HG03045 (cell line): ENCODE measurements around the gene GRM5.
"Not testable (repeated sequence)": the region's sequence is repeated elsewhere in the genome, so short reads cannot be mapped to it uniquely, and the experiment has no call there.

Experiments used
- ATAC-seq: cut with Tn5 transposase; IDR thresholded peaks from one replicate; pipeline ENCODE4 v1.9.1; 2021; ENCODE audit warnings: mild to moderate bottlenecking, moderate library complexity; ENCODE audit not compliant: unreplicated experiment

GRM5 gene

DNA sequence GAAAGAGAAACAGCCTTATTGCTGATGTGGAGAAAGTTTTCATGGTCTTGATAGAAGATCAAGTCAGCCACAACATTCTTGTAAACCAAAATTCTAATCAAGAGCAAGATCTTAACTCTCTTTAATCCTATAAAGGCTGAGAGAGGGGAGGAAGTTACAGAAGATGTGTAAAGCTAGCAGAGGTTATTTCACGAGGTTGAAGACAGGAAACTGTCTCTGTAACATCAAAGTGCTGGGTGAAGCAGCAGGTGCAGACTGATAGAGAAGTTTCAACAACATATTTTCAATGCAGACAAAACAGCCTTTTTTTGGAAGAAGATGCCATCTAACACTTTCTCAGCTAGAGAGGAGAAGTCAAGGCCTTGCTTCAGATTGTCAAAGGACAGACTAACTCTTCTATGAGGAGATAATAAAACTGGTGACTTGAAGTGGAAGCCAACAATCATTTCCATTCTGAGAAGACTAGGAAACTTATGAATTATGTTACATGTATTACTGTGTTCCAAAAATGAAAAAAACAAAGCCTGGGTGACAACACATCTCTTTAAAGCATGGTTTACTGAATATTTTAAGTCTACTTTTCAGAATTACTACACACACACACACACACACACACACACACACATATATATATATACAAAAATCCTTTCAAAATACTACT is 221.9 kb downstream of the GRM5 start:
- not testable (repeated sequence) for ATAC-seq

DNA sequence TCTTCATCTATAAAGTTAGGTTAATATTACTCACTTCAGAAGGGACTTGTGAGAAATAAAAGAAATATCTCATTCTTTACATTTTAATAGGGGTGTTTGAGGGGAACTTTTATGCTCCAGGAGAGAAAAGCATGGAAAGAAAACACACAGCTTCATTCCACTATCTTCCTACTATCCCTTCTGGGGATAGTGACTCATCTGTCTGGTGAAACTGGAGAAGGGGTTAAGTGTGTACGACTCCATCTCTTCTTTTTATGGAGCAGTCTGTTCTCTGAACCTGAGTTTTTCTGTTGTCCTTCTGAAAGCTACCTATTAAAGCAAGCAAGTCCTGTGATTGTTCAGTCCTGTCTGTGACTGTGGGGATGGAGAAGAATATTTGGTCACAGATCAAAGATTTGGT is 227.6 kb downstream of the GRM5 start:
- ATAC-seq = not testable (repeated sequence)

DNA sequence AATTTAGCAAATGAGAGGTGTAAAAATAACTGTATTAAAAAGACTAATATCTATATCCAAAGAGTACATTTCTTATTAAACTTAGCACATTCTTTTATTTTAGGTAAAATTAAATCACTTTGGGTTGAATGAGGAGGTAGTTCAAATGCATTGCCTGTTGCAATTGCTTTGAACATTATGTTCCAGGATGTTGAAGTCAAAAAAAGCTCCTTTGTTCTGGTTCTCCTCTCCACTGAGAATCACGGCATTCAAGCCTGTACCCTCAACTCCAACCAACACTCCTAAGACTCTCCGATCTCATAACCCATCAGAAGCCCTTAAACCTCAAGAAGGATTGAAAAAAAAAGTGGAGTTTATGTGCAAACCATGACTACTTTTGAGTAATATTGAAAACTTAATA is 230.1 kb downstream of the GRM5 start:
- ATAC-seq = not testable (repeated sequence)

DNA sequence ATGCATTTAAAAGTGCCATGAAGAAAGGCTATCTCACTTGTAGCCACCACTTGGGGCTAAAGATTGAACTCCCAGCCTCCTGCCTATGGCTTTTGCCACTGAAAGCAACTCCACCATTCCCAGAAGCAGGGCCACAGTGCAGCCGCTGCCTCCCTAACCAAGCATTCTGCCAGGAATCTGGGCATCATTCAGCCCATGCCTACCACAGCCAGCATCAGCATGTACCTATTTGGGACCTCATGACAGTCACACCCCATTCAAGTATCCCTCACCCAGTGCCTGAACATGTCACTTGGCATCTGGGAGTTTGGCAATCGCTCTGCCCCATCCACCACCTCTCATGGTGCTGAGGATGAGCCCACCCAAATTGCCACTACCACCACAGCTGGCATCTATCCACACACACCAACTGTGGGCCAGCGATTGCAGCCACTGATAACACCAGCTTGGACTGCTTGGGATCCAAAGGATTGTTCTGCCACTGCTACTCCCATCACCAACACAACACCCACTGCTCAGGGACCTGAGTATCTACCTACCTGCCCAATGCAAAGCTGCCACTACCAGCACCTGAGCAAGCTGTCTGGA is 234.4 kb downstream of the GRM5 start:
- ATAC-seq = no peak

DNA sequence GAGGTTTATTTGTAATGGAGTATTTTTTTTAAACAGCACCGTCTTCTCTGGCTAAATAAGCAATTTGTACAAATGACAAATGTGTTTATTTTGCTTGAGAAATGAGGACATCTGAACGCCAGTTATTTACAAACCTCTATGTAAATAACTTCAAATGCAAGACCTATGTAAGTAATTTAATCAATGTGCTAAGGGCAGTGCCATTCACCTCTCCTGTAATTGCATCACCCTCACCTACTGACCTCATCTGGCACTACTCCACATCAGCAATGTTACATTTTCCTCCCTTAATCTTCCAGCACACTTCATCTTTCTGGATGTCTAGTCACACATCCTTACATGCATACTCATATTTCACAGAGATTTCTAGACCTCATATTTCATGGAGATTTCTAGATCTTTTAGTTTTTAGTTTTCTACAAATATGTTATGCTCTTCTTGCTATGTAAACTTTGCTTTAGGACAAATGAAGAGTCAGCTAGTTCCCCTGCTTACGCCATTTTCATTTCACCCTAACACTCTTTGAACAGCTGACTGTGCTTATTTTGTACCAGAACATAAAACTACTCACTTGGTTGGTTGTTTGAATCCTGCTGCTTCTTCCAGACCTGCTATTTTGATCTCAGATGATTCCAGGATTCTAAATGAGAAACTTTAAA is 238.6 kb downstream of the GRM5 start:
- no peak for ATAC-seq

DNA sequence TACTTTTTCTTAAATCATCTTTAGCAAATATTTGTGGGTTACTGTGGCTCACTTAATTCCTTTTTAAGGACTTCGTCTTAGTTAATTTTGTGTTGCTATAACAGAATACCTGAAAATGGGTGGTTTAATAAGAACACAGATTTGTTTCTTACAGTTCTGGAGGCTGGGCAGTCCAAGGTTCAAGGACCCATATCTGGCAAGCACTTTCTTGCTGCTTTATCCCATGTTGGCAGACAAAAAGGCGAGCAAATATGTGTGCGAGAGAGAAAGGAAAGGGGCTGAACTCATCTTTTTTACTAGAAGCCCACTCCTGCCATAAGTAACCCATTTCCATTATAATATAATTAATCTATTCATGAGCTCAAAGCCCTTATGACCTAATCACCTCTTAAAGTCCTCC is 246.2 kb downstream of the GRM5 start:
- no peak for ATAC-seq

DNA sequence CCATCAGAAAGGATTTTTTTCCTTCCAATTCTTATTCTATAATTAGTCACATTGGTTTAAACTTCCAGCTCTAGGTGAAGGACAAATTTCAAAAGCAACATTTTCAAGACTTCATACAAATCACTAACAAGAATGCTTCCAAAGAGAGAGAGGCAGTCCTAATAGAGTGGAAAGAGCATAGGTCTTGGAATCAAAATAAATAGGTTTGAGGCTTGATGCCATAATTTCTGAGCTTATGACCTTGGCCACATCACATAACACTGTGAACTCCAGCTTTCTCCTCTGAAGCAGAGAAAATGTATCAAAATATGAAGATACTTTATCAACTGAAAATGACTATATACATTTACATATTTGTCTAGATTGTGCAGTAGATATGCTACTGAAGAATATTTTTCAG is 246.8 kb downstream of the GRM5 start:
- ATAC-seq = no peak

DNA sequence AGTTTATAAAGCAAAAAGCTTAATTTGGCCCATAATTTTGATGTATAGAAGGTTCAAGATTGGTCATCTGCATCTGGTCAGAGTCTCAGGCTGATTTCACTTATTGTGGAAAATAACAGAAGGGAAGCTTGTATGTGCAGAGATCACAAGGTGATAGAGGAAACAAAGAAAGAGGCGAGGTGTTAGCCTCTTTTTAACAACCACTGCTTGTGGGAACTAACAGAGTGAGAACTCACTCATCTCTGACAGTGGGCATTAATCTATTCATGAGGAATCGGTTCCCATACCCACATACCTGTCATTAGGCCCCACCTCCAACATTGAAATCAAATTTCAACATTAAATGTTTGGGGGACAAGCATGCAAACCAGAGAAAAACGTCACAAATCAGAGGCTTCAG is 250.3 kb downstream of the GRM5 start:
- ATAC-seq = no peak

DNA sequence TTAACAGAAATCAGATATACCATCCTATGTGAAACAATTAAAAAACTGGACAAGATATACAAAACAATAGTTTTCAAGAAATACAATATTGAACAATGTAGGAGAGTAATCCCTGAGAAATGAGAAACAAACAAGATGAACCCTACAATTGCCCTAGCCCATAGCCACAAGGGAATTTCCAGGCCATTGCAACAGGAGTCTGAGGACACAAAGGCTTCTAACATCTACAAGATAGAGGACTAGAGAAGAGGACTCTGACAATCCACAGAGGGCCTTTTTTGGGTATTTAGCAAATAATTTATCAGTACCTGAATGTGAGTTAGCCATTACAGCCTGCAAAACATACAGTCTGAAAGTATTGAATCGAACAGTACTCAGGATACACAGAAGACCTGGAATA is 251.7 kb downstream of the GRM5 start:
- ATAC-seq = no peak

DNA sequence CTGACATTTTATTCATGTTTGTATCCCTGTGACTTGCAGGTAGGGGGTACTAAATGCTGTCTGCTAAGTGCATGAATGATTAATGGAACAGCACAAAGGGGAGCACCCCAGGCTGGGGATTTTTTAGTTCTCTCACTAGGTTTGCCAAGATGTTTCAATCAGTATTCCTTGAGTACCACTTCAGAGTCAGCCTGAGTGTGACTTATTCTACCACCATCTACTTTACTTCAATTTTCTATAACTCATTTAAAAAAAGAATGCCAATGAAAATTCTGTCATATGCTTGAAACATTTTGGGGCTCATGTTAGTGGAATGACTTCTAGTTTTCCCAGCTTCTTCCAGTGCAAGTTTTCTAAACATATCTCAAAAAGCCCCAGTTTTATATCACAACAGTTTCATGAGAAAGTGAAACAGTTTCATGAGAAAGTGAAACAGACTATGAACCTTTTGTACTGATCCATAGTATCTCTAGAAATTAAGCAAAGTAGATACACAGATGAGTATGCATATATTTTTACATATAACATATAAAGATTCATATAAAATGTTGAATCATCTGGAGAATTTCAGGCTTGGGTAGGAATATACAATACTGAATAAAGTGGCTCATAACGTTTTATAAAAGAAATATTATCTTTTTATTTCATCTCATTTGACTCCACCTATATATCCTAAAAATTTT is 252.4 kb downstream of the GRM5 start:
- no peak for ATAC-seq

DNA sequence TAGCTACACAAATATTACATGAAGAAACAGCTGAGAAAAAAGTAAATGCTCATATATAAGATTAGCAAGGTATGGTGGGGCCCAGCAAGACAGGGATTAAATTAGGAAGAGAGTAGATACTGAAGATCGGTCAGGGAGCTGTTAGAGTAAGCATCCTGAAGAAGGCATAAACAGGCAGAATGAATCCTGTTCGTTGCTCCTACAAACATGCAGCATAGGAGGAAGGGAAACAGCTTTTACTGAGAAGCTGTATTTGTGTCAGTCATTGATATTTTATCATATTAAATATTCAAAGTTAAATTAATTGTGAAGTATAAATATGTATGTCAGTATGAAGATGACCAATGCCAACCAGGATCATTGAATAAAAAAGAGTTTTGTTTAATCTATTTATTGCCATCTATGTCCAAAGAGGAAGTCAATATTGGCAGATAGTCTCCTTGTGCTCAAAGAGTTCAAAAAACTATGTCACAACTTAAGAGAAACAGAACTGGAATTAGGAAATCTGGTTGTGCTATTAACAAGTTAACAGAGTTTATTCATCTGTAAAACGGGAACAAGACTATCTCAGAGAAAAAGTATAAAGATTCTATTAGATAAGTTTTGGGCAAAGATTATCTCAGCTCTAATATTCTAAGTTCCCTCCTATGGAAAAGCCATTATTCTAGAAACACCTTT is 255.2 kb downstream of the GRM5 start:
- ATAC-seq = no peak

DNA sequence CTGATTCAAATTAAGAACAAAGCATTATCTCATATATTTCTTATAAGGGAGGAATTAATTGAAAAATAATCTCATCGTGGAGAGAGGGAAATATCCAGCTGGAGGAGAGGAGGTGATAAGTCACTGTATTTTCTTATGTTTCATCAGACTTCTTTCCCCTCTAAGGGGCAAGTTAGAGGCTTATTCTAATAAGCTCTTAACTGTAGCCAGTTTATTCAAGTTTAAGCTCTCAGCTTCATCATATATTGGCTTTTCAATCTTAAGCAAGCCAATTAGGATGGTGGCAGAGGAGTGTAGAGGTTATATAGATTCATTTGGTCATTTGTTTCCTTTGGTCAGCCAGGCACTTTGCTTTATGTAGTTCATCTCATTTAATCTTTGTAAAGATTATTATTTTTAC is 256.7 kb downstream of the GRM5 start:
- ATAC-seq = no peak

DNA sequence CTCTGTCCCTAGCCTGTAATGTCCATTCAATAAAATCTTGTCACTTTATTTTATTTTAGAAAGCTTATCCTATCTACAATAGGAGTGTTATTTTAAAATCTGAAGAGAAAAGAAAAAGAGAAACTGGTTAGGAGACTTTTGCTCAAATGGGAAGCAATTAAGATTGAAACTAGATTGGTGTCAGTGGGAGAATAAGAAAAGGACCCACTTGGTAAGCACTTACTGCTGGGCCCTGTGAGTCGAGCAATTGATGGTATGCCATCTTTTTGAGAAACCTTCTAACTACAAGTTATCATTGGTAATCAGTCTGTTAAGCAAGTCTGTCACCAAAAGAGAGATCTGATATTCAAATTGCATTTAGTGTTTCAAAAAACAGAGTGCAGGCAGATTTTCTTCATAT is 258.4 kb downstream of the GRM5 start:
- ATAC-seq = no peak

DNA sequence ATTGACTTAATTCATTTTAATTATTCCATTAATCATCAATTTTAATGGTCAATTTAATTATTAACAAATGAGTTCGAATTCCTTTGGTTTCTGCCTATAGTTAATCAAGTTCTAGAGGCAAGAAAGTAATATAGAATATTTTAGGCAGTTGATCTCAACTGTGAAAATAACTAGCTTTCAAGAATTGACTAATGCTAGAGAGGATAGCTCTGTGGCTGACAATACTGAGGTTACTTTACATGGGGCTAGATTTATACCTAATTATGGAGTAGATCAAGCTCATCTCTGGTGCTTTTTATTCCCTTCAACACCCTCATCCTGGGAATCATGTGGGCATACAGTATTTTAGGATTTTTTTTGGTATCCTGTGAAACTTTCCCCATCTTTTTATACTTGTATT is 259.4 kb downstream of the GRM5 start:
- no peak for ATAC-seq

DNA sequence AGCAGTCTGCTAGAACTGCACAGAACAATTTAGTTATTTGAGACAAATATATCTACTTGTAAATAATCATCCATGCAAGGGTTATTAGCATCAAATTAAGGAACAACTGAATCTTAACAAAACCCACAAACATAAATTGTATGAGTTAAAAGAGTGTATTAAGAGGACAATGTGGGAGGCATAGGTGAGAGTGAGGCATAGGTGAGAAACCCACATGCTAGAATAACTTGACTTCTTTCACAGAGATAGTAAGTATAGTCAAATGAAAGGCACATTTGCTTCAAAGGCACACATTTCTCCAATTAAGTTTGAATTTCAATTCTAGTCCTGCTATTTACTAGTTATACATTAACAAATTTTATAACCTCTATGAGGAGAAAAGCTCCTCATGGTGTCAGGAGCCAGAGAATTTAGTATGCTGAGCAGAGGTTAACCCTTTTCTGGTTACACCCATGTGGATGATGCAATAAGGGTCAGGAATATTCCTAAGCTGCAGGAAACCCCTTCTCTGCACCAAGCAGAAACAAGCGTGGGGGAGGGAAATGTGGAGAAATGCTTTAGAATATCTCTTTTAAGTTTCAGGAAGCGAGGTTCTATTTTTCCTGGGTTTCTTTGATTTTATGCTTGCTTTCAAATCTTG is 264.2 kb downstream of the GRM5 start:
- no peak for ATAC-seq

DNA sequence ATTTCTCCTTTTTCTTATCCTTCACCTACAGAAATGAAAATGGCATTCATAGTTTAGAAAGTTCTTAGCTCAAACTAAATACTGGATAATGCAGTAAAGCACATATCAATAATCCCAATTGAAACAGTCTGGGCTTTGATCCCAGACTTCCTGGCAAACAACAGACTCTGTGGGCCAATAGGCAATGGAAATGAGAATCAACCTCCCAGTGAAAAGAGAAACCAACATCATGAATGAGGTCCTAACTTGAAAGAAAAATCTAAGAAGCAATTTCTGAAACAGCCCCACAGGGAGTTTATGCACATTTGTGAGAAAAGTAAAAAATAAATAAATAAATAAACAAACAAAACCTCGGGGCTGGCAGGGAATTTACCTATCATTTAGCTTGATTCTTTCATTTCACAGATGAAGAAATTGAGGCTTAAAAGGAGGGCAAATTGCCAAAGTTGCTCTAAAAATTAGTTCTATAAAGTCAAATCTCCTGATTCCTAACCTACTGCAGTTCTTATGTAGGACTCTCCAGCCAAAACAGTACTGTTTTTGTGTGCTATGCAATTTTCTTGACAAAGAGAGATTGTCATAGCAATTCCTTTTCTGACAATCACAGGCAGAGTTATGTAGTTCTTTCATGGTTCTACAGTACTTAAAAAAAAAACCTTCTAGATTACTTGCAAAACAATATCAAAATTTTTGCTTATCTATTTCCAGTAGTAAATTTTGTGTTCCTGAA is 265.8 kb downstream of the GRM5 start:
- no peak for ATAC-seq

DNA sequence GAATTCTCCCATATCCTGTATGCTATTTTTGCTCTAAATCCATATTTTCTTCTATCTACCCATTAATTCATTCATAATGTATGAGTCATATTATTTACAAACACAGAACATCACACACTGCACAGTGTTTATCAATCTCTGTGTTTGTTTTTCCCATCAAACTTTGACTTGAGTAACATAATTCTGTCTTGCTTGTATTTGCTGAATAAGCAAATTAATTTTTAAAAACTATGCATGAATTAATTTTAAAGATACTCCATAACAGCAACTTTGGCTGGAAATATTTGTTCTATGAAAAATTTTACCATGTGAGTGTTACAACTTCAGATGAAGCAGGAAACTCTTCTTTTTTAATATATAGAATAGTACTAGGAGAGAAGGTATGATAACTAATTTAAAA is 275.6 kb downstream of the GRM5 start:
- ATAC-seq = no peak

DNA sequence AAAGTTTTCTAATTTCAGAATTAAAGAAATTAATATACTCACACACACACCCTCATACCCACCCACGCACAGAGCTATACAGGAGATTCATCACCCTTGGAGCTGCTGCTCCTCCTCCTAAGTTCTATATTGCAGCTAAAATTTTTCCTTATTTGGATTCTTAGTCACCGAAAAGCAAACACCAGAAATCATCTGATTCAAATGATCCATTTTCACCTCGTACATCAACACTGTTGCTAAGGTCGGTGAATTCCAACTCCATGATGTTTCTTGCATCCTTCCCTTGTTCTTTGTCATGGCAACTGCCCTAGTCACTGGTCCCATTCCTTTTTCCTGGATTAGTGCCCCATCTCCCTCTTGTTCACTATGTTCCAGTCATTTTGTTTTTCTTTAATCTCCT is 286.2 kb downstream of the GRM5 start:
- ATAC-seq = no peak

DNA sequence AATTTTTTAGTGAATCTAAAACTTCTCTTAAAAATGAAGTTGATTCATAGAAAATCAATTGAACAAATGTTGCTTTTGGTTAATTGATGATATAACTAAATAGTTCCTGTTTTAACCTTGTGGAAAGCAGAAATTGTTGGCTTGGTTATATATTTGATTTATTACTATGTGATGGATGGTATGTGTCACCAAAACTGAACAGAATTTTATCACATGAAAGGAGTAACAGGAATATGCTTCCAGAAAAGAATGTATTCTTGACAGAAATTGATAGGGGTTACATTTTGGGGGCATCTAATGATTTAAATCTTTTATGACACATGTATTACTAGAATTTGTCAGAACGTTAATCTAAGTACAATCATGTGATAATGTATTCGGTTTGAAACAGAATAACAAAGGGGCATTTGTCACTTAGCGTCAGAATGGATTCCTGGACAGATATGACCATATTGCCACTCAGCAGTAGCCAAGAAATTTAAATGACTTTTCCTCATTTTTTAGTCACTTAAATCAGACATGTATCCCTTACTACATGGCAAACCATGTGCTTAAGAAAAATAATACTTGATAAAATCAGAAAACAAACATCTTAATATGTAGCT is 295.2 kb downstream of the GRM5 start:
- ATAC-seq = no peak

DNA sequence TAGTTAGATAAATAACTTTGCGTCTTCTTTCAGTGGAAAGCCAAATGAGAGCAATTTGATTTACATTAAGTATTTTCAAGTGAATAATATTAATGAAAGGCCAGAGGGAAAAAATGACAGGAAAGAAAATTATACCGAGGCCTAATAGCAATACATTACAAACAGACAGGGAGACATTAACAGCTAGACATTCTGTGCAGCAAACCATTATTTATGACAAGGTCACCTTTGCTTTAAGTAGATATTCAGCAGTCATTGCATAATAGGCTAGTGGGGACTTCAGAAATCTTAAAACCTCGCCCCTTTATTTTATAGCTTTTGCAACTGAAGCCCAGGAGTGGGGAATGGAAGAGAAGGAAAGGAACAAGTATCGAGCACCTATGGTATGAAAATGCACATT is 321.6 kb downstream of the GRM5 start:
- no peak for ATAC-seq
